NB4 (cell line): ENCODE data around the gene SLC37A1.

Source experiments
- CTCF ChIP-seq: IDR thresholded peaks from one replicate; pipeline ENCODE4 v1.5.1; 2012; ENCODE audit warnings: low read depth, low read length
- POLR2A ChIP-seq: IDR thresholded peaks from 2 replicates; pipeline ENCODE4 v1.6.1; 2011; ENCODE audit warnings: mild to moderate bottlenecking; ENCODE audit not compliant: insufficient read length; ENCODE audit errors: extremely low read depth

DNA sequence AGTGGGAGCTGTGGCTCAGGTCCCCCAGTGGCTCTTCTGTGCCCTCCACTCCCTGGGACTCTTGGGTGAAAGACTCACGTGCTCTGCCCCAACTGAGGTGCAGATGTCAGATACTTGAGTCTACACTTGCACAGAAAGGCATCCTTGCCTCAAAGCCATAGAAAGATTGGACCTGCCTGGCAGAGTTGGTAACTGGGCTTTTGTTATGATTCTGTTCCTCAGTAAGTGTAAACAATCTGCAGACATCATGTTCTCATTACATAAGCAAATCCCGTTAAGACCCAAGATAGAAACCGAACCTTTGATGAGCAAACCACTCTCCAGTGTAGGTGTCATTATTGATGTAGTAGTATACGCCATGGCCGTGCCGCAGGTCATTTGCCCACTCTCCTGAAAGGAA is 27.6 kb upstream of the SLC37A1 start:
- no peak for TF ChIP-seq CTCF
- TF ChIP-seq POLR2A = no peak
